Upper lobe of right lung (tissue), 1 donor: ENCODE results near the gene HDAC4. TPM values are rescaled to one million over a fixed set of nuclear protein-coding genes. Genes with fewer than 3 reads are reported as not detected.

Experiments
- ATAC-seq: fragments of 200-7000 bp; cut with Tn5 transposase; one replicate; pipeline ENCODE4 v1.9.1; 2020; ENCODE audit warnings: mild to moderate bottlenecking, moderate library complexity
- DNase-seq: peaks from one replicate; pipeline ENCODE4 v3.0.0-alpha.2; 2020
- H3K27ac ChIP-seq: fragments of 200-600 bp; one replicate; pipeline ENCODE4 v1.8.0; 2022
- H3K27me3 ChIP-seq: fragments of 200-600 bp; one replicate; pipeline ENCODE4 v1.8.0; 2022; ENCODE audit warnings: mild to moderate bottlenecking
- H3K36me3 ChIP-seq: fragments of 200-600 bp; one replicate; pipeline ENCODE4 v1.8.0; 2022
- H3K4me1 ChIP-seq: fragments of 200-600 bp; one replicate; pipeline ENCODE4 v1.8.0; 2022
- H3K4me3 ChIP-seq: fragments of 200-600 bp; one replicate; pipeline ENCODE4 v1.8.0; 2022; ENCODE audit warnings: mild to moderate bottlenecking
- H3K9me3 ChIP-seq: fragments of 200-600 bp; one replicate; pipeline ENCODE4 v1.8.0; 2022
- CTCF ChIP-seq: fragments of 200-600 bp; IDR thresholded peaks from one replicate; pipeline ENCODE4 v1.8.0; 2022; ENCODE audit warnings: antibody characterized with exemption
- intact Hi-C: fragments of 100-400 bp; cut with DNase I; formaldehyde crosslinking; loops from one replicate; pipeline ENCODE4 v1.11.0; 2022
- total RNA-seq: library from RNA; stranded (reverse); fragmentation: NEBNext Ultra II Directional; extraction: Animal tissue kit (Norgen Biotek cat#: 25700); gene quantifications from one replicate; pipeline ENCODE4 v1.2.1, GENCODE V29; 2021
- donor health status: DM: no; HTN: yes; CAD: no; lungs with severe emphysema.

The HDAC4 gene
- total RNA-seq, 1 donor from 2014 or later, result 44.1 TPM

GRCh38 chr2:239096676-239097427, 304.0 kb downstream of the HDAC4 start:
- DNase-seq (no peak), ATAC-seq (no peak)
- Histone ChIP-seq H3K36me3 (peaks cover 47% of the 10 kb centered on the region), H3K4me1 (no peaks in the 10 kb centered on the region), H3K9me3 (no peaks in the 10 kb centered on the region), H3K27me3 (no peaks in the 10 kb centered on the region), H3K4me3 (no peak overlapping the region), H3K27ac (no peak overlapping the region)
- no peak for TF ChIP-seq CTCF
- intact Hi-C loops, result no loop called here

GRCh38 chr2:239095460-239096081, 305.2 kb downstream of the HDAC4 start:
- ATAC-seq, result no peak
- Histone ChIP-seq H3K4me1 (no peaks in the 10 kb centered on the region), H3K9me3 (no peaks in the 10 kb centered on the region), H3K27ac (no peak overlapping the region), H3K36me3 (peaks cover 36% of the 10 kb centered on the region), H3K27me3 (no peaks in the 10 kb centered on the region), H3K4me3 (no peak overlapping the region)
- no peak for TF ChIP-seq CTCF
- intact Hi-C loops, result no loop called here
- DNase-seq, result no peak

GRCh38 chr2:239094867-239095266, 306.0 kb downstream of the HDAC4 start:
- no peaks in the 10 kb centered on the region for H3K27me3 ChIP-seq
- H3K27ac ChIP-seq, result no peak overlapping the region
- no peak overlapping the region for H3K4me3 ChIP-seq
- DNase-seq (no peak), ATAC-seq (no peak)
- no peak for TF ChIP-seq CTCF
- intact Hi-C loops, result no loop called here
- no peaks in the 10 kb centered on the region for H3K9me3 ChIP-seq
- H3K36me3 ChIP-seq, result peaks cover 29% of the 10 kb centered on the region
- no peaks in the 10 kb centered on the region for H3K4me1 ChIP-seq

GRCh38 chr2:239093952-239094351, 306.9 kb downstream of the HDAC4 start:
- Histone ChIP-seq H3K4me3 (no peak overlapping the region), H3K27ac (no peak overlapping the region), H3K27me3 (no peaks in the 10 kb centered on the region), H3K4me1 (no peaks in the 10 kb centered on the region), H3K9me3 (no peaks in the 10 kb centered on the region), H3K36me3 (peaks cover 21% of the 10 kb centered on the region)
- TF ChIP-seq CTCF, result no peak
- ATAC-seq (no peak), DNase-seq (no peak)
- intact Hi-C loops, result no loop called here

- DNase-seq, result no peak
- Histone ChIP-seq H3K36me3 (peaks cover 17% of the 10 kb centered on the region), H3K27me3 (no peaks in the 10 kb centered on the region), H3K4me3 (no peak overlapping the region), H3K4me1 (no peaks in the 10 kb centered on the region), H3K9me3 (no peaks in the 10 kb centered on the region), H3K27ac (no peak overlapping the region)
- intact Hi-C loops, result no loop called here
- TF ChIP-seq CTCF, result no peak
- no peak for ATAC-seq
These were observed 307.3 kb downstream of the HDAC4 start for GRCh38 chr2:239093542-239093941.
